K562 (cell line): ENCODE measurements around the gene FUT4. TPM values are rescaled to one million over a fixed set of nuclear protein-coding genes. Genes with fewer than 3 reads are reported as not detected.
A peak's percentile ranks its signal among the peaks of the same experiment; 100 is the strongest.

ENCODE experiments used
- ARID3B ChIP-seq: fragments of 250-450 bp; sonication (Bioruptor Pico); IDR thresholded peaks from 2 replicates; pipeline ENCODE4 v1.4.0; 2020; ENCODE audit warnings: borderline replicate concordance
- ATF7 ChIP-seq: fragments of 450-650 bp; IDR thresholded peaks from 2 replicates; pipeline ENCODE4 v1.7.1; 2014; ENCODE audit warnings: mild to moderate bottlenecking, moderate library complexity
- C11orf30 ChIP-seq: fragments of 450-650 bp; IDR thresholded peaks from 2 replicates; pipeline ENCODE4 v1.6.1; 2016; ENCODE audit warnings: low read depth, mild to moderate bottlenecking
- CHD7 ChIP-seq: fragments of 200-600 bp; sonication (generic); IDR thresholded peaks from one replicate; pipeline ENCODE4 v1.6.1; 2012; ENCODE audit warnings: mild to moderate bottlenecking, low read depth, low read length, inconsistent platforms
- NELFE ChIP-seq: IDR thresholded peaks from 2 replicates; pipeline ENCODE4 v1.6.1; 2011; ENCODE audit warnings: mild to moderate bottlenecking; ENCODE audit not compliant: insufficient read depth, insufficient read length
- POLR2AphosphoS2 ChIP-seq: IDR thresholded peaks from 2 replicates; pipeline ENCODE4 v1.6.1; 2012; ENCODE audit warnings: low read length, improper control_type of control experiment
- PRDM10 ChIP-seq: fragments of 450-650 bp; IDR thresholded peaks from 2 replicates; pipeline ENCODE4 v1.6.1; 2018; ENCODE audit not compliant: partially characterized antibody
- ZBTB1 ChIP-seq: sonication (generic); formaldehyde crosslinking; IDR thresholded peaks from 2 replicates; pipeline ENCODE4 v1.8.1; 2023; ENCODE audit warnings: missing genetic modification reagents, low read depth, mild to moderate bottlenecking, borderline replicate concordance
- ZNF134 ChIP-seq: fragments of 250-450 bp; sonication (Bioruptor Pico); conservative IDR thresholded peaks from 2 replicates; pipeline ENCODE4 v1.4.0; 2020
- ZNF274 ChIP-seq: IDR thresholded peaks from 2 replicates; pipeline ENCODE4 v1.6.1; 2011; ENCODE audit warnings: low read depth, mild to moderate bottlenecking, low read length, moderate library complexity, borderline replicate concordance
- ZNF79 ChIP-seq: fragments of 250-450 bp; sonication (Bioruptor Pico); IDR thresholded peaks from 2 replicates; pipeline ENCODE4 v1.4.0; 2020; ENCODE audit warnings: low read depth, mild to moderate bottlenecking, moderate library complexity
- polyA plus RNA-seq, 8 experiments: library from polyadenylated mRNA; depleted of rRNA in 4 of 8; stranded (reverse) in 5 of 8; unstranded in 3 of 8; fragments of >200 nt; fragmentation: Nextera tagmentation in 2 of 8; fragmentation: Illumina TruSeq in 1 of 8; extraction: Ambion mirVana in 2 of 8; extraction: Trizol in 1 of 8; gene quantifications; 2 replicates each; pipeline versions ENCODE4 v1.2.1 to v1.2.3, GENCODE V29; 2011 to 2014; ENCODE audit warnings: inconsistent platforms in 1 of 8, missing spikeins in 1 of 8
- total RNA-seq, 7 experiments: library from RNA; depleted of rRNA in 6 of 7; stranded (reverse); fragments of >200 nt in 6 of 7; fragmentation: Illumina TruSeq in 2 of 7; extraction: Trizol in 2 of 7; gene quantifications; 2 replicates each; pipeline versions ENCODE4 v1.2.1 to v1.2.3, GENCODE V29; 2011 to 2021; ENCODE audit warnings: low replicate concordance in 1 of 7

The FUT4 gene
- total and polyA plus RNA-seq, 9 of the 15 experiments (the other 6 are each of a cell fraction or from before 2014, with no cell fraction given): 1.1 to 8.9 (median 5.5) TPM

GRCh38 chr11:94494126-94494680 lies 49.5 kb upstream of the FUT4 start (continued):
- TF ChIP-seq CHD7 (no peak), ZNF79 (CRISPR knock-in tag) (no peak), ARID3B (CRISPR knock-in tag) (no peak), ZBTB1 (CRISPR knock-in tag) (no peak), POLR2AphosphoS2 (no peak), NELFE (no peak), ZNF134 (CRISPR knock-in tag) (no peak), ATF7 (0 out of 2 replicates have a peak, but pooled peaks have one; percentile 13), ZNF274 (no peak), PRDM10 (peak; percentile 96), C11orf30 (peak; percentile 3; the same call in 1 of the 2 replicates)
